Keratinocyte (primary cell): Measurements from ENCODE around the gene LY86. TPM values are rescaled to one million over a fixed set of nuclear protein-coding genes. Genes with fewer than 3 reads are reported as not detected.

Experiments
- DNase-seq: peaks from one replicate; pipeline ENCODE4 v3.0.0-alpha.2; 2011; ENCODE audit warnings: low read depth, missing footprints, low spot score
- FAIRE-seq: peaks from 2 replicates; lab custom pipeline; 2011; peaks lifted over from hg19 to GRCh38; lab: Jason Lieb, UNC
- H2AFZ ChIP-seq: 2 replicates; pipeline ENCODE4 v1.6.0; 2012; ENCODE audit warnings: low read length, control low read depth, inconsistent platforms; ENCODE audit not compliant: control insufficient read depth
- H3K27ac ChIP-seq: 2 replicates; pipeline ENCODE4 v1.5.1; 2011; ENCODE audit warnings: low read length; ENCODE audit not compliant: control insufficient read depth, insufficient read depth
- H3K27me3 ChIP-seq: 3 replicates; pipeline ENCODE4 v1.6.0; 2011; ENCODE audit warnings: low read length; ENCODE audit not compliant: control insufficient read depth, insufficient read depth; ENCODE audit errors: extremely low read depth
- H3K36me3 ChIP-seq, 2 experiments: 2 replicates in 1 of 2; 3 replicates in 1 of 2; pipeline ENCODE4 v1.5.1; 2011; ENCODE audit warnings: low read length in 2 of 2, mild to moderate bottlenecking in 1 of 2; ENCODE audit not compliant: control insufficient read depth in 2 of 2, insufficient read depth in 2 of 2; ENCODE audit errors: extremely low read depth in 1 of 2
- H3K4me1 ChIP-seq: 3 replicates; pipeline ENCODE4 v1.5.1; 2011; ENCODE audit warnings: low read length; ENCODE audit not compliant: control insufficient read depth, insufficient read depth; ENCODE audit errors: extremely low read depth
- H3K4me2 ChIP-seq: 3 replicates; pipeline ENCODE4 v1.6.0; 2011; ENCODE audit warnings: low read depth, low read length; ENCODE audit not compliant: control insufficient read depth, insufficient read depth; ENCODE audit errors: extremely low read depth
- H3K4me3 ChIP-seq, 3 experiments: fragments of 200-600 bp in 1 of 3; sonication (generic) in 1 of 3; 2 replicates in 2 of 3; 3 replicates in 1 of 3; pipeline ENCODE4 v1.5.1; 2011 to 2016; ENCODE audit warnings: low read length in 3 of 3, mild to moderate bottlenecking in 3 of 3, control low read depth in 2 of 3, inconsistent platforms in 1 of 3, low read depth in 1 of 3, mixed read lengths in 1 of 3, mixed run types in 1 of 3, moderate library complexity in 1 of 3; ENCODE audit not compliant: control insufficient read depth in 2 of 3, insufficient read depth in 2 of 3; ENCODE audit errors: extremely low read depth in 1 of 3
- H3K79me2 ChIP-seq: 2 replicates; pipeline ENCODE4 v1.6.0; 2012; ENCODE audit warnings: low read length; ENCODE audit not compliant: control insufficient read depth, insufficient read depth
- H3K9ac ChIP-seq: 3 replicates; pipeline ENCODE4 v1.6.0; 2011; ENCODE audit warnings: low read length; ENCODE audit not compliant: control insufficient read depth, insufficient read depth; ENCODE audit errors: extremely low read depth
- H3K9me1 ChIP-seq: 3 replicates; pipeline ENCODE4 v1.6.0; 2011; ENCODE audit warnings: low read length; ENCODE audit not compliant: control insufficient read depth, insufficient read depth; ENCODE audit errors: extremely low read depth
- H3K9me3 ChIP-seq: 2 replicates; pipeline ENCODE4 v1.5.1; 2012; ENCODE audit warnings: low read depth, low read length; ENCODE audit not compliant: control insufficient read depth
- H4K20me1 ChIP-seq: 3 replicates; pipeline ENCODE4 v1.6.0; 2011; ENCODE audit warnings: low read length; ENCODE audit not compliant: control insufficient read depth, insufficient read depth; ENCODE audit errors: extremely low read depth
- CTCF ChIP-seq, 3 experiments: IDR thresholded peaks in 1 of 3; conservative IDR thresholded peaks in 1 of 3; optimal IDR thresholded peaks in 1 of 3; 2 replicates in 2 of 3; 3 replicates in 1 of 3; pipeline versions ENCODE3 to v1.5.1; 2011; ENCODE audit warnings: low read length in 3 of 3, mild to moderate bottlenecking in 3 of 3, moderate library complexity in 2 of 3, control low read depth in 1 of 3, inconsistent platforms in 1 of 3; ENCODE audit not compliant: insufficient read depth in 2 of 3; ENCODE audit errors: extremely low read depth in 1 of 3
- EZH2 ChIP-seq: IDR thresholded peaks from one replicate; pipeline ENCODE4 v1.6.1; 2012; ENCODE audit warnings: inconsistent platforms, mild to moderate bottlenecking, low read length, moderate library complexity
- dilution Hi-C: fragments of 300-500 bp; cut with MboI; formaldehyde crosslinking; loops from one replicate; pipeline ENCODE4 v1.7.0; 2020; ENCODE audit warnings: low sequenced_read_pairs; ENCODE audit not compliant: extremely low pct_ligation_motif_present
- polyA plus RNA-seq, 5 experiments: library from polyadenylated mRNA; depleted of rRNA in 3 of 5; stranded (reverse) in 3 of 5; stranded (forward) in 1 of 5; unstranded in 1 of 5; fragments of >200 nt; gene quantifications; 1 replicate in 1 of 5; 2 replicates in 3 of 5; 3 replicates in 1 of 5; pipeline versions ENCODE4 v1.2.1 to v1.2.3, GENCODE V29; 2011 to 2012; ENCODE audit warnings: missing spikeins in 2 of 5, low read depth in 1 of 5, low replicate concordance in 1 of 5

LY86 gene
- polyA plus RNA-seq, 1 donor (not counting 4 experiments of a cell fraction or from before 2014, with no cell fraction given): not detected

GRCh38 chr6:6620766-6621425 is 32.4 kb downstream of the LY86 start:
- Histone ChIP-seq H3K9me1 (no peaks in the 10 kb centered on the region), H3K9me3 (no peaks in the 10 kb centered on the region), H4K20me1 (no peaks in the 10 kb centered on the region), H3K4me3 (no peak overlapping the region), H3K79me2 (no peaks in the 10 kb centered on the region), H3K4me1 (no peaks in the 10 kb centered on the region), H3K27me3 (peaks cover 7% of the 10 kb centered on the region), H3K9ac (no peak overlapping the region), H2AFZ (no peak overlapping the region), H3K27ac (no peak overlapping the region), H3K36me3 (no peaks in the 10 kb centered on the region), H3K4me2 (no peak overlapping the region)
- FAIRE-seq (no peak), DNase-seq (no peak)
- dilution Hi-C loops: no loop called here
- TF ChIP-seq EZH2 (no peak), CTCF (optimal IDR thresholded peaks at IDR 0.05 in 1 of 3, IDR thresholded peaks at IDR 0.05 in 1 of 3, conservative IDR thresholded peaks at IDR 0.05 in 1 of 3; ENCODE audit: extremely low read depth in 1 of 3, insufficient read depth in 2 of 3, low read length in 3 of 3) (no peak)

- dilution Hi-C loops: no loop called here
- no peaks in the 10 kb centered on the region for H3K27me3 ChIP-seq
- H4K20me1 ChIP-seq: no peaks in the 10 kb centered on the region
- H3K4me1 ChIP-seq: no peaks in the 10 kb centered on the region
- no peak for FAIRE-seq
- H3K9ac ChIP-seq: no peak overlapping the region
- no peaks in the 10 kb centered on the region for H3K36me3 ChIP-seq
- no peaks in the 10 kb centered on the region for H3K9me1 ChIP-seq
- H3K9me3 ChIP-seq: no peaks in the 10 kb centered on the region
- H2AFZ ChIP-seq: no peak overlapping the region
- TF ChIP-seq EZH2 (no peak), CTCF (optimal IDR thresholded peaks at IDR 0.05 in 1 of 3, IDR thresholded peaks at IDR 0.05 in 1 of 3, conservative IDR thresholded peaks at IDR 0.05 in 1 of 3; ENCODE audit: extremely low read depth in 1 of 3, insufficient read depth in 2 of 3, low read length in 3 of 3) (no peak)
- no peak for DNase-seq
- no peak overlapping the region for H3K4me3 ChIP-seq
- H3K79me2 ChIP-seq: no peaks in the 10 kb centered on the region
- H3K27ac ChIP-seq: no peak overlapping the region
- no peak overlapping the region for H3K4me2 ChIP-seq
Measured at GRCh38 chr6:6622501-6622900, 34.0 kb downstream of the LY86 start.
